Measurements from ENCODE around the gene ALPL.

The ALPL gene

GRCh38 chr1:21469581-21469980 is 39.6 kb upstream of the ALPL start (continued):
- no peak for TF ChIP-seq ZSCAN4 (tag by site-specific recombination; IDR thresholded peaks at IDR 0.05)
- TF ChIP-seq ZNF518A (tag by site-specific recombination; conservative IDR thresholded peaks at IDR 0.05; ENCODE audit: low read depth): no peak

- H3K9me3 ChIP-seq (ENCODE audit: control insufficient read depth, insufficient read depth, low read depth, low read length): no peaks in the 10 kb centered on the region
- no peak overlapping the region for H3K4me3 ChIP-seq (ENCODE audit: low read depth, low read length)
- TF ChIP-seq ZSCAN30 (tag by site-specific recombination; IDR thresholded peaks at IDR 0.05): no peak
- no peak for TF ChIP-seq ZNF366 (tag by site-specific recombination; conservative IDR thresholded peaks at IDR 0.05)
- TF ChIP-seq ZBTB7A (tag by site-specific recombination; IDR thresholded peaks at IDR 0.05; ENCODE audit: low read depth): no peak
- no peak for TF ChIP-seq ZNF791 (tag by site-specific recombination; IDR thresholded peaks at IDR 0.05)
- TF ChIP-seq ZNF785 (tag by site-specific recombination; IDR thresholded peaks at IDR 0.05): no peak
- TF ChIP-seq GLI2 (tag by site-specific recombination; IDR thresholded peaks at IDR 0.05; ENCODE audit: borderline replicate concordance, low read depth): no peak
- no peak for TF ChIP-seq ZNF792 (tag by site-specific recombination; IDR thresholded peaks at IDR 0.05)
- TF ChIP-seq ZNF639 (tag by site-specific recombination; IDR thresholded peaks at IDR 0.05): no peak
- TF ChIP-seq KLF10 (tag by site-specific recombination; IDR thresholded peaks at IDR 0.05): no peak
- no peak for TF ChIP-seq ZNF48 (tag by site-specific recombination; IDR thresholded peaks at IDR 0.05)
- no peak for TF ChIP-seq MYNN (tag by site-specific recombination; IDR thresholded peaks at IDR 0.05; ENCODE audit: borderline replicate concordance)
- TF ChIP-seq ZNF184 (tag by site-specific recombination; IDR thresholded peaks at IDR 0.05): no peak
- TF ChIP-seq ZNF350 (tag by site-specific recombination; IDR thresholded peaks at IDR 0.05): no peak
- TF ChIP-seq ATF2 (tag by site-specific recombination; IDR thresholded peaks at IDR 0.05; ENCODE audit: low read depth): no peak
- no peak for TF ChIP-seq SP3 (tag by site-specific recombination; IDR thresholded peaks at IDR 0.05)
- TF ChIP-seq ZBTB6 (tag by site-specific recombination; IDR thresholded peaks at IDR 0.05): no peak
- H3K27ac ChIP-seq (ENCODE audit: extremely low read depth, low read depth, low read length): no peak overlapping the region
- POLR2A ChIA-PET: no interaction called here
- H3K4me1 ChIP-seq (ENCODE audit: control insufficient read depth, insufficient read depth, low read length): no peaks in the 10 kb centered on the region
- peaks cover 5 to 64% of the 10 kb centered on the region in 2 experiments; a peak in 2 of 3 replicates for H3K36me3 ChIP-seq (ENCODE audit: control insufficient read depth in 2 of 2, insufficient read depth in 1 of 2, low read length in 2 of 2)
- CTCF ChIA-PET: no interaction called here
Observed at GRCh38 chr1:21472861-21473260, 36.4 kb upstream of the ALPL start.
